ENCODE measurements around the gene TBC1D3G. TPM values are rescaled to one million over a fixed set of nuclear protein-coding genes. Genes with fewer than 3 reads are reported as not detected.
"Not testable (repeated sequence)": the region's sequence is repeated elsewhere in the genome, so short reads cannot be mapped to it uniquely, and the experiment has no call there.

TBC1D3G gene
- not detected in 2 replicates for polyA plus RNA-seq
- not detected in 2 replicates for polyA minus RNA-seq

- H3K9ac ChIP-seq (ENCODE audit: low read length); H3K4me3 ChIP-seq (ENCODE audit: low read length); H2AFZ ChIP-seq (ENCODE audit: low read depth, low read length); H3K9me3 ChIP-seq (ENCODE audit: low read length); H3K79me2 ChIP-seq (replicated peaks; ENCODE audit: insufficient read depth, low read length); H3K9me2 ChIP-seq (ENCODE audit: insufficient read depth, low read length); H4K20me1 ChIP-seq (ENCODE audit: insufficient read depth); H3K27me3 ChIP-seq (ENCODE audit: insufficient read depth, low read depth, low read length); H3F3A ChIP-seq (ENCODE audit: insufficient read depth, low read length, poor library complexity, severe bottlenecking); H3K27ac ChIP-seq (ENCODE audit: low read length); H3K4me2 ChIP-seq (ENCODE audit: low read length); H3K36me3 ChIP-seq (ENCODE audit: insufficient read depth, low read length): not testable (repeated sequence)
Measured at GRCh38 chr17:36323584-36323983, at the start of gene TBC1D3G. TSS of gene TBC1D3G (plus strand) at chr17:36323884. CDS start at chr17:36325412, 1,528 bp downstream.

GRCh38 chr17:36283256-36283655 lies 40.4 kb upstream of the TBC1D3G start:
- not testable (repeated sequence) for H3K36me3 ChIP-seq (ENCODE audit: insufficient read depth, low read length); H3K27ac ChIP-seq (ENCODE audit: low read length); H3K27me3 ChIP-seq (ENCODE audit: insufficient read depth, low read depth, low read length); H2AFZ ChIP-seq (ENCODE audit: low read depth, low read length); H3K9me2 ChIP-seq (ENCODE audit: insufficient read depth, low read length); H3K9ac ChIP-seq (ENCODE audit: low read length); H3K79me2 ChIP-seq (replicated peaks; ENCODE audit: insufficient read depth, low read length); H3F3A ChIP-seq (ENCODE audit: insufficient read depth, low read length, poor library complexity, severe bottlenecking); H3K4me2 ChIP-seq (ENCODE audit: low read length); H3K4me3 ChIP-seq (ENCODE audit: low read length); H4K20me1 ChIP-seq (ENCODE audit: insufficient read depth); H3K9me3 ChIP-seq (ENCODE audit: low read length)

- not testable (repeated sequence) for H2AFZ ChIP-seq (ENCODE audit: low read depth, low read length); H3K27ac ChIP-seq (ENCODE audit: low read length); H3K9me2 ChIP-seq (ENCODE audit: insufficient read depth, low read length); H3K9ac ChIP-seq (ENCODE audit: low read length); H3K27me3 ChIP-seq (ENCODE audit: insufficient read depth, low read depth, low read length); H3K4me2 ChIP-seq (ENCODE audit: low read length); H3K79me2 ChIP-seq (replicated peaks; ENCODE audit: insufficient read depth, low read length); H3K9me3 ChIP-seq (ENCODE audit: low read length); H3F3A ChIP-seq (ENCODE audit: insufficient read depth, low read length, poor library complexity, severe bottlenecking); H3K36me3 ChIP-seq (ENCODE audit: insufficient read depth, low read length); H4K20me1 ChIP-seq (ENCODE audit: insufficient read depth); H3K4me3 ChIP-seq (ENCODE audit: low read length)
Measured at GRCh38 chr17:36284219-36284618, 39.5 kb upstream of the TBC1D3G start.

- not testable (repeated sequence) for H3K79me2 ChIP-seq (replicated peaks; ENCODE audit: insufficient read depth, low read length); H3F3A ChIP-seq (ENCODE audit: insufficient read depth, low read length, poor library complexity, severe bottlenecking); H2AFZ ChIP-seq (ENCODE audit: low read depth, low read length); H3K36me3 ChIP-seq (ENCODE audit: insufficient read depth, low read length); H3K9me3 ChIP-seq (ENCODE audit: low read length); H3K4me2 ChIP-seq (ENCODE audit: low read length); H3K27ac ChIP-seq (ENCODE audit: low read length); H4K20me1 ChIP-seq (ENCODE audit: insufficient read depth); H3K4me3 ChIP-seq (ENCODE audit: low read length); H3K9ac ChIP-seq (ENCODE audit: low read length); H3K9me2 ChIP-seq (ENCODE audit: insufficient read depth, low read length); H3K27me3 ChIP-seq (ENCODE audit: insufficient read depth, low read depth, low read length)
Measured at GRCh38 chr17:36289965-36290612, 33.6 kb upstream of the TBC1D3G start.

GRCh38 chr17:36295161-36295560 lies 28.5 kb upstream of the TBC1D3G start:
- H3K4me2 ChIP-seq (ENCODE audit: low read length); H3K79me2 ChIP-seq (replicated peaks; ENCODE audit: insufficient read depth, low read length); H3K27ac ChIP-seq (ENCODE audit: low read length); H2AFZ ChIP-seq (ENCODE audit: low read depth, low read length); H3K9me3 ChIP-seq (ENCODE audit: low read length); H3K9me2 ChIP-seq (ENCODE audit: insufficient read depth, low read length); H3K27me3 ChIP-seq (ENCODE audit: insufficient read depth, low read depth, low read length); H4K20me1 ChIP-seq (ENCODE audit: insufficient read depth); H3K4me3 ChIP-seq (ENCODE audit: low read length); H3K36me3 ChIP-seq (ENCODE audit: insufficient read depth, low read length); H3F3A ChIP-seq (ENCODE audit: insufficient read depth, low read length, poor library complexity, severe bottlenecking); H3K9ac ChIP-seq (ENCODE audit: low read length): not testable (repeated sequence)

- H3F3A ChIP-seq (ENCODE audit: insufficient read depth, low read length, poor library complexity, severe bottlenecking); H3K4me3 ChIP-seq (ENCODE audit: low read length); H3K9me3 ChIP-seq (ENCODE audit: low read length); H3K27me3 ChIP-seq (ENCODE audit: insufficient read depth, low read depth, low read length); H4K20me1 ChIP-seq (ENCODE audit: insufficient read depth); H3K27ac ChIP-seq (ENCODE audit: low read length); H3K36me3 ChIP-seq (ENCODE audit: insufficient read depth, low read length); H2AFZ ChIP-seq (ENCODE audit: low read depth, low read length); H3K9ac ChIP-seq (ENCODE audit: low read length); H3K9me2 ChIP-seq (ENCODE audit: insufficient read depth, low read length); H3K4me2 ChIP-seq (ENCODE audit: low read length); H3K79me2 ChIP-seq (replicated peaks; ENCODE audit: insufficient read depth, low read length): not testable (repeated sequence)
Measured at GRCh38 chr17:36315736-36316135, 7.9 kb upstream of the TBC1D3G start.

GRCh38 chr17:36362496-36362895 lies 38.8 kb downstream of the TBC1D3G start:
- H2AFZ ChIP-seq (ENCODE audit: low read depth, low read length); H3K9me2 ChIP-seq (ENCODE audit: insufficient read depth, low read length); H3K9me3 ChIP-seq (ENCODE audit: low read length); H3K27me3 ChIP-seq (ENCODE audit: insufficient read depth, low read depth, low read length); H3K4me3 ChIP-seq (ENCODE audit: low read length); H3K9ac ChIP-seq (ENCODE audit: low read length); H3K36me3 ChIP-seq (ENCODE audit: insufficient read depth, low read length); H3K79me2 ChIP-seq (replicated peaks; ENCODE audit: insufficient read depth, low read length); H3F3A ChIP-seq (ENCODE audit: insufficient read depth, low read length, poor library complexity, severe bottlenecking); H4K20me1 ChIP-seq (ENCODE audit: insufficient read depth); H3K27ac ChIP-seq (ENCODE audit: low read length); H3K4me2 ChIP-seq (ENCODE audit: low read length): not testable (repeated sequence)

- H3K4me3 ChIP-seq (ENCODE audit: low read length); H3K9ac ChIP-seq (ENCODE audit: low read length); H2AFZ ChIP-seq (ENCODE audit: low read depth, low read length); H3F3A ChIP-seq (ENCODE audit: insufficient read depth, low read length, poor library complexity, severe bottlenecking); H3K79me2 ChIP-seq (replicated peaks; ENCODE audit: insufficient read depth, low read length); H3K36me3 ChIP-seq (ENCODE audit: insufficient read depth, low read length); H3K27ac ChIP-seq (ENCODE audit: low read length); H3K4me2 ChIP-seq (ENCODE audit: low read length); H4K20me1 ChIP-seq (ENCODE audit: insufficient read depth); H3K27me3 ChIP-seq (ENCODE audit: insufficient read depth, low read depth, low read length); H3K9me3 ChIP-seq (ENCODE audit: low read length); H3K9me2 ChIP-seq (ENCODE audit: insufficient read depth, low read length): not testable (repeated sequence)
Measured at GRCh38 chr17:36375938-36376337, 52.3 kb downstream of the TBC1D3G start.
